Endothelial cell of umbilical vein (primary cell): ENCODE results near the gene ALDH1A3. TPM values are rescaled to one million over a fixed set of nuclear protein-coding genes. Genes with fewer than 3 reads are reported as not detected.

Source experiments
- BruUV-seq: library from RNA; stranded (reverse); fragments of 400-500 nt; replicated peaks from 2 replicates; lab custom pipeline; 2021; lab: Mats Ljungman, UMichigan
- CTCF ChIA-PET: fragments of 300-600, 350-600 bp; sonication (Branson Sonifier 250); formaldehyde crosslinking; loops from one replicate; lab custom pipeline; 2021; ENCODE audit warnings: antibody characterized with exemption, inconsistent platforms; lab: Charles Lee
- POLR2A ChIA-PET: fragments of 300-600, 350-600 bp; sonication (Branson Sonifier 250); formaldehyde crosslinking; loops from one replicate; lab custom pipeline; 2021; ENCODE audit warnings: antibody characterized with exemption, inconsistent platforms; lab: Charles Lee
- DNase-seq: peaks from one replicate; pipeline ENCODE4 v3.0.0-alpha.2; 2011; ENCODE audit warnings: low read depth, low spot score
- FAIRE-seq: peaks from 2 replicates; lab custom pipeline; 2011; peaks lifted over from hg19 to GRCh38; lab: Jason Lieb, UNC
- H2AFZ ChIP-seq: 2 replicates; pipeline ENCODE4 v1.6.0; 2012; ENCODE audit warnings: low read depth, low read length, control low read depth, inconsistent platforms
- H3K27ac ChIP-seq: 2 replicates; pipeline ENCODE4 v1.5.1; 2011; ENCODE audit warnings: low read depth, mild to moderate bottlenecking, control low read depth, low read length, moderate library complexity; ENCODE audit not compliant: insufficient read depth
- H3K27me3 ChIP-seq, 2 experiments: 2 replicates each; pipeline versions ENCODE4 v1.6.0 to v1.6.1; 2011; ENCODE audit warnings: low read length in 2 of 2, mixed read lengths in 1 of 2; ENCODE audit not compliant: control insufficient read depth in 2 of 2, insufficient read depth in 2 of 2
- H3K36me3 ChIP-seq, 2 experiments: 2 replicates in 1 of 2; 3 replicates in 1 of 2; pipeline ENCODE4 v1.5.1; 2011; ENCODE audit warnings: low read length in 2 of 2, mild to moderate bottlenecking in 1 of 2, moderate library complexity in 1 of 2; ENCODE audit not compliant: control insufficient read depth in 2 of 2, insufficient read depth in 2 of 2; ENCODE audit errors: extremely low read depth in 1 of 2
- H3K4me1 ChIP-seq: 3 replicates; pipeline ENCODE4 v1.5.1; 2011; ENCODE audit warnings: mild to moderate bottlenecking, low read length; ENCODE audit not compliant: control insufficient read depth, insufficient read depth; ENCODE audit errors: extremely low read depth
- H3K4me2 ChIP-seq: 2 replicates; pipeline ENCODE4 v1.6.1; 2011; ENCODE audit warnings: low read length, control low read depth, mixed read lengths; ENCODE audit not compliant: insufficient read depth
- H3K4me3 ChIP-seq, 3 experiments: fragments of 200-600 bp in 1 of 3; sonication (generic), shearing (Covaris generic) in 1 of 3; replicated peaks in 1 of 3; 2 replicates each; pipeline ENCODE4 v1.5.1; 2011 to 2016; ENCODE audit warnings: control low read depth in 3 of 3, low read length in 3 of 3, mild to moderate bottlenecking in 2 of 3, inconsistent platforms in 1 of 3, low read depth in 1 of 3, moderate library complexity in 1 of 3; ENCODE audit not compliant: insufficient read depth in 1 of 3
- H3K79me2 ChIP-seq: 2 replicates; pipeline ENCODE4 v1.6.0; 2012; ENCODE audit warnings: low read length, inconsistent platforms; ENCODE audit not compliant: control insufficient read depth, insufficient read depth
- H3K9ac ChIP-seq: replicated peaks from 2 replicates; pipeline ENCODE3; 2011; ENCODE audit warnings: low read length, control low read depth; ENCODE audit not compliant: insufficient read depth; ENCODE audit errors: extremely low read depth
- H3K9me1 ChIP-seq: replicated peaks from 3 replicates; pipeline ENCODE4 v1.6.0; 2011; ENCODE audit warnings: mild to moderate bottlenecking, low read length; ENCODE audit not compliant: control insufficient read depth, insufficient read depth; ENCODE audit errors: extremely low read depth
- H3K9me3 ChIP-seq: replicated peaks from 2 replicates; pipeline ENCODE4 v1.5.1; 2012; ENCODE audit warnings: low read length, inconsistent platforms; ENCODE audit not compliant: control insufficient read depth, insufficient read depth
- H4K20me1 ChIP-seq: replicated peaks from 2 replicates; pipeline ENCODE3; 2011; ENCODE audit warnings: mild to moderate bottlenecking, low read length; ENCODE audit not compliant: control insufficient read depth, insufficient read depth; ENCODE audit errors: extremely low read depth
- EZH2 ChIP-seq: IDR thresholded peaks from 2 replicates; pipeline ENCODE4 v1.6.1; 2012; ENCODE audit warnings: borderline replicate concordance, low read depth, mild to moderate bottlenecking, moderate library complexity, low read length, inconsistent platforms; ENCODE audit not compliant: severe bottlenecking
- MYC ChIP-seq: IDR thresholded peaks from one replicate; pipeline ENCODE4 v1.6.1; 2011; ENCODE audit warnings: mild to moderate bottlenecking, low read depth, low read length
- POLR2A ChIP-seq: IDR thresholded peaks from 2 replicates; pipeline ENCODE4 v1.6.1; 2012; ENCODE audit warnings: low read depth, mild to moderate bottlenecking, control low read depth, low read length
- POLR2AphosphoS5 ChIP-seq: IDR thresholded peaks from 2 replicates; pipeline ENCODE4 v1.6.1; 2012; ENCODE audit warnings: low read depth, mild to moderate bottlenecking, control low read depth, low read length, moderate library complexity; ENCODE audit not compliant: insufficient read depth
- dilution Hi-C: fragments of 300-500 bp; cut with MboI; formaldehyde crosslinking; loops from one replicate; pipeline ENCODE4 v1.15.0; 2019; ENCODE audit warnings: low sequenced_read_pairs; ENCODE audit not compliant: extremely low pct_ligation_motif_present
- intact Hi-C: fragments of 100-400 bp; cut with micrococcal nuclease; formaldehyde crosslinking; loops from one replicate; pipeline ENCODE4 v1.10.0; 2022
- polyA plus RNA-seq, 4 experiments: library from polyadenylated mRNA; depleted of rRNA in 3 of 4; stranded (reverse) in 3 of 4; unstranded in 1 of 4; fragments of >200 nt; gene quantifications; 2 replicates each; pipeline versions ENCODE4 v1.2.1 to v1.2.3, GENCODE V29; 2011 to 2012; ENCODE audit warnings: missing spikeins in 1 of 4
- total RNA-seq: library from RNA; stranded (reverse); gene quantifications from 2 replicates; pipeline ENCODE4 v1.2.3, GENCODE V29; 2021

Gene ALDH1A3
- total and polyA plus RNA-seq, 2 donors (not counting 3 experiments of a cell fraction or from before 2014, with no cell fraction given) = 2.8 to 5.8 TPM

- no peaks in the 10 kb centered on the region for H3K79me2 ChIP-seq
- intact Hi-C loops (no loop called here), dilution Hi-C loops (no loop called here)
- CTCF ChIA-PET = interaction anchor here (1.6 to 7.4 kb wide), 3 partner anchors 9 to 125 kb away, joined by 4 to 34 read pairs (median 14); partner anchors contain the start of gene LRRK1
- H3K4me1 ChIP-seq = peaks cover 3% of the 10 kb centered on the region
- no TSS peak for BruUV-seq
- H3K27me3 ChIP-seq = peaks cover 14 to 17% of the 10 kb centered on the region in 2 experiments
- no peaks in the 10 kb centered on the region for H3K9me1 ChIP-seq
- H4K20me1 ChIP-seq = no peaks in the 10 kb centered on the region
- H3K27ac ChIP-seq = no peak overlapping the region
- no peak overlapping the region for H2AFZ ChIP-seq
- no peak overlapping the region for H3K4me2 ChIP-seq
- no peaks in the 10 kb centered on the region for H3K9me3 ChIP-seq
- TF ChIP-seq EZH2 (peak; percentile 18), POLR2A (no peak)
- H3K36me3 ChIP-seq = no peaks in the 10 kb centered on the region
- no peak overlapping the region for H3K4me3 ChIP-seq
- POLR2A ChIA-PET = no interaction called here
- peak; percentile 8 for FAIRE-seq
- H3K9ac ChIP-seq = no peak overlapping the region
- DNase-seq = no peak
Observed at GRCh38 chr15:100881573-100882336, 2.1 kb downstream of the ALDH1A3 start.

- no peak overlapping the region for H2AFZ ChIP-seq
- H3K4me3 ChIP-seq = no peak overlapping the region
- H3K9me1 ChIP-seq = no peaks in the 10 kb centered on the region
- peaks cover 9 to 10% of the 10 kb centered on the region in 2 experiments for H3K27me3 ChIP-seq
- no peaks in the 10 kb centered on the region for H4K20me1 ChIP-seq
- no peaks in the 10 kb centered on the region for H3K36me3 ChIP-seq
- DNase-seq (no peak), FAIRE-seq (no peak)
- BruUV-seq = no TSS peak
- ChIA-PET CTCF (interaction anchor here (1.0 to 2.5 kb wide), 3 partner anchors 12 to 123 kb away, joined by 4 to 8 read pairs (median 6); no protein-coding TSS in a partner anchor), POLR2A (no interaction called here)
- no peaks in the 10 kb centered on the region for H3K9me3 ChIP-seq
- peaks cover 19% of the 10 kb centered on the region for H3K4me1 ChIP-seq
- H3K79me2 ChIP-seq = no peaks in the 10 kb centered on the region
- no peak overlapping the region for H3K9ac ChIP-seq
- intact Hi-C loops = no loop called here
- no peak for TF ChIP-seq POLR2A
- no peak for TF ChIP-seq MYC
- TF ChIP-seq POLR2AphosphoS5 = no peak
- H3K27ac ChIP-seq = no peak overlapping the region
- dilution Hi-C loops = no loop called here
- no peak overlapping the region for H3K4me2 ChIP-seq
Observed at GRCh38 chr15:100885116-100885515, 5.5 kb downstream of the ALDH1A3 start.
